Brain microvascular endothelial cell (primary cell): Measurements from ENCODE around the gene MSLN.

ENCODE experiments used
- DNase-seq: peaks from one replicate; pipeline ENCODE4 v3.0.0-alpha.2; 2020
- H3K27ac ChIP-seq: fragments of 250-450 bp; sonication (Bioruptor Pico); 2 replicates; pipeline ENCODE4 v1.5.1; 2020; ENCODE audit warnings: mild to moderate bottlenecking, moderate library complexity
- H3K27me3 ChIP-seq: fragments of 250-450 bp; sonication (Bioruptor Pico); replicated peaks from 2 replicates; pipeline ENCODE4 v1.5.1; 2020; ENCODE audit warnings: mild to moderate bottlenecking
- H3K36me3 ChIP-seq: fragments of 250-450 bp; sonication (Bioruptor Pico); replicated peaks from 2 replicates; pipeline ENCODE4 v1.5.1; 2020; ENCODE audit warnings: mild to moderate bottlenecking
- H3K4me3 ChIP-seq: 2 replicates; pipeline ENCODE4 v1.5.1; 2011; ENCODE audit warnings: low read depth, mild to moderate bottlenecking, control low read depth, low read length, moderate library complexity
- CTCF ChIP-seq: IDR thresholded peaks from 2 replicates; pipeline ENCODE4 v1.5.1; 2011; ENCODE audit warnings: low read depth, mild to moderate bottlenecking, moderate library complexity, low read length, control low read depth, inconsistent platforms; ENCODE audit errors: missing control alignments
- in situ Hi-C: cut with HindIII; loops from 2 replicates; pipeline ENCODE4 v1.10.0; 2017; ENCODE audit warnings: low sequenced_read_pairs, low pct_ligation_motif_present

Gene MSLN

GRCh38 chr16:733382-734207 lies 26.9 kb upstream of the MSLN start:
- in situ Hi-C loops: no loop called here
- no peaks in the 10 kb centered on the region for H3K27me3 ChIP-seq
- no peak overlapping the region for H3K27ac ChIP-seq
- no peak for TF ChIP-seq CTCF
- H3K36me3 ChIP-seq: peaks cover 29% of the 10 kb centered on the region
- no peak for DNase-seq
- no peak overlapping the region for H3K4me3 ChIP-seq

- DNase-seq: no peak
- no peak for TF ChIP-seq CTCF
- H3K4me3 ChIP-seq: no peak overlapping the region
- no peaks in the 10 kb centered on the region for H3K27me3 ChIP-seq
- in situ Hi-C loops: no loop called here
- peaks cover 29% of the 10 kb centered on the region for H3K36me3 ChIP-seq
- H3K27ac ChIP-seq: no peak overlapping the region
These were observed 26.1 kb upstream of the MSLN start for GRCh38 chr16:734208-734980.

- DNase-seq: no peak
- Histone ChIP-seq H3K4me3 (no peak overlapping the region), H3K27ac (no peak overlapping the region), H3K36me3 (peaks cover 29% of the 10 kb centered on the region), H3K27me3 (no peaks in the 10 kb centered on the region)
- in situ Hi-C loops: no loop called here
- TF ChIP-seq CTCF: no peak
These were observed 25.3 kb upstream of the MSLN start for GRCh38 chr16:734981-735881.

GRCh38 chr16:735982-736453 lies 24.5 kb upstream of the MSLN start:
- no peak for TF ChIP-seq CTCF
- Histone ChIP-seq H3K27me3 (no peaks in the 10 kb centered on the region), H3K27ac (no peak overlapping the region), H3K36me3 (peaks cover 29% of the 10 kb centered on the region), H3K4me3 (no peak overlapping the region)
- in situ Hi-C loops: no loop called here
- DNase-seq: no peak

- peaks cover 29% of the 10 kb centered on the region for H3K36me3 ChIP-seq
- TF ChIP-seq CTCF: no peak
- no peaks in the 10 kb centered on the region for H3K27me3 ChIP-seq
- in situ Hi-C loops: no loop called here
- H3K27ac ChIP-seq: no peak overlapping the region
- H3K4me3 ChIP-seq: no peak overlapping the region
- DNase-seq: no peak
These were observed 23.5 kb upstream of the MSLN start for GRCh38 chr16:736936-737481.
